Measurements from ENCODE around the gene TRAK1.

Gene TRAK1

GRCh38 chr3:42254566-42254965, 163.4 kb downstream of the TRAK1 start:
- TF ChIP-seq CTCF (IDR thresholded peaks at IDR 0.05; ENCODE audit: borderline replicate concordance, control extremely low read depth, extremely low read depth, insufficient read depth, missing control alignments): no peak
- DNase-seq (ENCODE audit: low spot score): no peak
- in situ Hi-C loops (cut with MboI; ENCODE audit: low sequenced_read_pairs, unreplicated experiment): loop anchor here (10.0 kb wide), 1 partner anchor 280 kb away; no protein-coding TSS in a partner anchor

- in situ Hi-C loops (cut with MboI; ENCODE audit: low sequenced_read_pairs, unreplicated experiment): loop anchor here (10.0 kb wide), 1 partner anchor 279 kb away; no protein-coding TSS in a partner anchor
- TF ChIP-seq CTCF (IDR thresholded peaks at IDR 0.05; ENCODE audit: borderline replicate concordance, control extremely low read depth, extremely low read depth, insufficient read depth, missing control alignments): no peak
- no peak for DNase-seq (ENCODE audit: low spot score)
These were observed 165.1 kb downstream of the TRAK1 start for GRCh38 chr3:42256135-42256819.

- in situ Hi-C loops (cut with MboI; ENCODE audit: low sequenced_read_pairs, unreplicated experiment): loop anchor here (10.0 kb wide), 1 partner anchor 278 kb away; no protein-coding TSS in a partner anchor
- TF ChIP-seq CTCF (IDR thresholded peaks at IDR 0.05; ENCODE audit: borderline replicate concordance, control extremely low read depth, extremely low read depth, insufficient read depth, missing control alignments): no peak
These were observed 165.8 kb downstream of the TRAK1 start for GRCh38 chr3:42257007-42257406.

GRCh38 chr3:42262525-42262924, 171.4 kb downstream of the TRAK1 start:
- in situ Hi-C loops (cut with MboI; ENCODE audit: low sequenced_read_pairs, unreplicated experiment): no loop called here

More at GRCh38 chr3:42257007-42257406, 165.8 kb downstream of the TRAK1 start:
- no peak for DNase-seq (ENCODE audit: low spot score)

GRCh38 chr3:42263354-42264346, 172.5 kb downstream of the TRAK1 start:
- TF ChIP-seq CTCF (IDR thresholded peaks at IDR 0.05; ENCODE audit: borderline replicate concordance, control extremely low read depth, extremely low read depth, insufficient read depth, missing control alignments): no peak
- in situ Hi-C loops (cut with MboI; ENCODE audit: low sequenced_read_pairs, unreplicated experiment): no loop called here
- DNase-seq (ENCODE audit: low spot score): no peak

More at GRCh38 chr3:42262525-42262924, 171.4 kb downstream of the TRAK1 start:
- TF ChIP-seq CTCF (IDR thresholded peaks at IDR 0.05; ENCODE audit: borderline replicate concordance, control extremely low read depth, extremely low read depth, insufficient read depth, missing control alignments): no peak
- DNase-seq (ENCODE audit: low spot score): no peak

- TF ChIP-seq CTCF (IDR thresholded peaks at IDR 0.05; ENCODE audit: borderline replicate concordance, control extremely low read depth, extremely low read depth, insufficient read depth, missing control alignments): no peak
- DNase-seq (ENCODE audit: low spot score): no peak
- in situ Hi-C loops (cut with MboI; ENCODE audit: low sequenced_read_pairs, unreplicated experiment): no loop called here
These were observed 173.4 kb downstream of the TRAK1 start for GRCh38 chr3:42264399-42265058.

Data from GM13976 (cell line).